HG02943 (cell line): ENCODE measurements around the gene ALG14.
"Not testable (repeated sequence)": the region's sequence is repeated elsewhere in the genome, so short reads cannot be mapped to it uniquely, and the experiment has no call there.

ENCODE experiments used
- ATAC-seq: cut with Tn5 transposase; IDR thresholded peaks from one replicate; pipeline ENCODE4 v1.9.1; 2021; ENCODE audit warnings: mild to moderate bottlenecking, low read depth, moderate library complexity; ENCODE audit not compliant: unreplicated experiment

Gene ALG14

GRCh38 chr1:95072532-95073419 lies at the start of gene ALG14:
ALG14 (minus strand) TSS chr1:95072951; CDS start chr1:95072898, 53 bp downstream.
- peak; percentile 97 for ATAC-seq

GRCh38 chr1:95122151-95122697 lies 49.5 kb upstream of the ALG14 start:
- ATAC-seq, result no peak

GRCh38 chr1:95119273-95119672 lies 46.5 kb upstream of the ALG14 start:
- ATAC-seq, result no peak

GRCh38 chr1:95118710-95119109 lies 46.0 kb upstream of the ALG14 start:
- no peak for ATAC-seq

GRCh38 chr1:95118067-95118499 lies 45.3 kb upstream of the ALG14 start:
- no peak for ATAC-seq

GRCh38 chr1:95117207-95118066 lies 44.7 kb upstream of the ALG14 start, which contains the start of gene TLCD4:
TLCD4 (plus strand) TSS chr1:95117355; CDS start chr1:95143902, 26,547 bp downstream.
- ATAC-seq, result peak; percentile 56

- ATAC-seq, result peak; percentile 63
Measured at GRCh38 chr1:95116580-95117206, 43.9 kb upstream of the ALG14 start.

GRCh38 chr1:95115708-95116137 lies 43.0 kb upstream of the ALG14 start:
- ATAC-seq, result no peak

- ATAC-seq, result no peak
Measured at GRCh38 chr1:95113684-95114083, 40.9 kb upstream of the ALG14 start.

GRCh38 chr1:95111014-95111413 lies 38.3 kb upstream of the ALG14 start:
- ATAC-seq, result no peak

- ATAC-seq, result no peak
Measured at GRCh38 chr1:95108792-95109191, 36.0 kb upstream of the ALG14 start.

- ATAC-seq, result no peak
Measured at GRCh38 chr1:95098196-95098595, 25.4 kb upstream of the ALG14 start.

- no peak for ATAC-seq
Measured at GRCh38 chr1:95097426-95097825, 24.7 kb upstream of the ALG14 start.

- ATAC-seq, result peak; percentile 8
Measured at GRCh38 chr1:95096218-95096841, 23.6 kb upstream of the ALG14 start.

GRCh38 chr1:95095833-95096217 lies 23.1 kb upstream of the ALG14 start:
- peak; percentile 85 for ATAC-seq

- no peak for ATAC-seq
Measured at GRCh38 chr1:95094923-95095322, 22.2 kb upstream of the ALG14 start.

GRCh38 chr1:95093296-95093695 lies 20.5 kb upstream of the ALG14 start:
- no peak for ATAC-seq

- ATAC-seq, result not testable (repeated sequence)
Measured at GRCh38 chr1:95092891-95093290, 20.1 kb upstream of the ALG14 start.

- not testable (repeated sequence) for ATAC-seq
Measured at GRCh38 chr1:95091290-95091689, 18.5 kb upstream of the ALG14 start.
